HEK293 (cell line): ENCODE measurements around the gene FBXW11.
"Not testable (repeated sequence)": the region's sequence is repeated elsewhere in the genome, so short reads cannot be mapped to it uniquely, and the experiment has no call there.

ENCODE experiments used
- CTCF ChIP-seq: fragments of 450-650 bp; formaldehyde crosslinking; IDR thresholded peaks from 2 replicates; pipeline ENCODE4 v1.5.1; 2016; ENCODE audit warnings: missing biosample characterization, missing genetic modification characterization
- ELK4 ChIP-seq: IDR thresholded peaks from 2 replicates; pipeline ENCODE4 v1.6.1; 2011; ENCODE audit warnings: mild to moderate bottlenecking, low read depth, low read length, borderline replicate concordance
- MYNN ChIP-seq: fragments of 450-650 bp; formaldehyde crosslinking; IDR thresholded peaks from 2 replicates; pipeline ENCODE4 v1.5.1; 2016; ENCODE audit warnings: missing biosample characterization, missing genetic modification characterization, borderline replicate concordance
- PRDM6 ChIP-seq: fragments of 450-650 bp; formaldehyde crosslinking; IDR thresholded peaks from 2 replicates; pipeline ENCODE4 v1.5.1; 2017; ENCODE audit warnings: missing biosample characterization, missing genetic modification characterization
- ZBTB49 ChIP-seq: fragments of 450-650 bp; formaldehyde crosslinking; IDR thresholded peaks from 2 replicates; pipeline ENCODE4 v1.5.1; 2016; ENCODE audit warnings: missing biosample characterization, missing genetic modification characterization, low read depth
- ZNF561 ChIP-seq: fragments of 450-650 bp; IDR thresholded peaks from 2 replicates; pipeline ENCODE4 v1.5.1; 2018; ENCODE audit warnings: missing biosample characterization, missing genetic modification characterization, borderline replicate concordance
- ZNF837 ChIP-seq: fragments of 450-650 bp; formaldehyde crosslinking; IDR thresholded peaks from 2 replicates; pipeline ENCODE4 v1.5.1; 2016; ENCODE audit warnings: missing biosample characterization, missing genetic modification characterization

- TF ChIP-seq CTCF (tag by site-specific recombination); MYNN; ZNF837 (tag by site-specific recombination); ZBTB49 (tag by site-specific recombination); ELK4; ZNF561 (tag by site-specific recombination); PRDM6 (tag by site-specific recombination): not testable (repeated sequence)
Measured at GRCh38 chr5:171977244-171977950, 29.0 kb downstream of the FBXW11 start.
